HepG2 (cell line): ENCODE measurements around the gene CABP2. TPM values are rescaled to one million over a fixed set of nuclear protein-coding genes. Genes with fewer than 3 reads are reported as not detected.

Experiments
- ARID5B ChIP-seq: IDR thresholded peaks from 2 replicates; pipeline ENCODE4 v1.4.0; 2020; ENCODE audit warnings: mild to moderate bottlenecking, missing genetic modification reagents
- CEBPG ChIP-seq: IDR thresholded peaks from 2 replicates; pipeline ENCODE4 v1.6.1; 2016
- FOXK1 ChIP-seq: sonication (generic); formaldehyde crosslinking; IDR thresholded peaks from 2 replicates; pipeline ENCODE4 v1.4.0; 2020; ENCODE audit warnings: low read depth, missing genetic modification reagents, borderline replicate concordance
- HHEX ChIP-seq: IDR thresholded peaks from 2 replicates; pipeline ENCODE4 v1.6.1; 2016; ENCODE audit warnings: control low read depth
- IKZF4 ChIP-seq: sonication (generic); formaldehyde crosslinking; IDR thresholded peaks from 2 replicates; pipeline ENCODE4 v1.5.1; 2020; ENCODE audit warnings: borderline replicate concordance, mild to moderate bottlenecking, low read depth, missing genetic modification reagents; ENCODE audit errors: not compliant biosample characterization
- ISX ChIP-seq: sonication (generic); formaldehyde crosslinking; conservative IDR thresholded peaks from 2 replicates; pipeline ENCODE4 v1.5.0; 2020; ENCODE audit warnings: missing genetic modification reagents
- MXD3 ChIP-seq: IDR thresholded peaks from 2 replicates; pipeline ENCODE4 v1.6.1; 2016; ENCODE audit warnings: mild to moderate bottlenecking, missing biosample characterization, missing genetic modification reagents
- PAXIP1 ChIP-seq: sonication (generic); formaldehyde crosslinking; conservative IDR thresholded peaks from 2 replicates; pipeline ENCODE4 v1.4.0; 2020; ENCODE audit warnings: mild to moderate bottlenecking, missing genetic modification reagents, moderate library complexity
- RELA ChIP-seq: sonication (generic); formaldehyde crosslinking; IDR thresholded peaks from 2 replicates; pipeline ENCODE4 v1.4.0; 2020; ENCODE audit warnings: missing genetic modification reagents
- SAFB2 ChIP-seq: sonication (generic); formaldehyde crosslinking; IDR thresholded peaks from 2 replicates; pipeline ENCODE4 v1.5.1; 2020; ENCODE audit warnings: missing genetic modification reagents, low read depth, mild to moderate bottlenecking, borderline replicate concordance
- SNAI1 ChIP-seq: sonication (generic); formaldehyde crosslinking; IDR thresholded peaks from 2 replicates; pipeline ENCODE4 v1.5.0; 2020; ENCODE audit warnings: mild to moderate bottlenecking, missing genetic modification reagents, borderline replicate concordance
- SUZ12 ChIP-seq: fragments of 150-350 bp; IDR thresholded peaks from 2 replicates; pipeline ENCODE4 v1.6.1; 2014; ENCODE audit warnings: low read depth, low read length
- TCF7 ChIP-seq: sonication (generic); IDR thresholded peaks from 2 replicates; pipeline ENCODE4 v1.6.1; 2016; ENCODE audit warnings: antibody characterized with exemption, low read depth
- ZKSCAN8 ChIP-seq: IDR thresholded peaks from 2 replicates; pipeline ENCODE4 v1.6.1; 2016; ENCODE audit warnings: borderline replicate concordance, missing genetic modification reagents, missing compliant biosample characterization
- ZMAT3 ChIP-seq: sonication (generic); formaldehyde crosslinking; conservative IDR thresholded peaks from 2 replicates; pipeline ENCODE4 v1.7.0; 2021; ENCODE audit warnings: missing genetic modification reagents
- ZMYM2 ChIP-seq: sonication (generic); formaldehyde crosslinking; IDR thresholded peaks from 2 replicates; pipeline ENCODE4 v1.8.0; 2022; ENCODE audit warnings: mild to moderate bottlenecking, missing genetic modification reagents
- ZNF121 ChIP-seq: sonication (generic); formaldehyde crosslinking; IDR thresholded peaks from 2 replicates; pipeline ENCODE4 v1.5.0; 2020; ENCODE audit warnings: mild to moderate bottlenecking, missing genetic modification reagents
- ZNF232 ChIP-seq: sonication (generic); formaldehyde crosslinking; IDR thresholded peaks from 2 replicates; pipeline ENCODE4 v1.4.0; 2020; ENCODE audit warnings: missing genetic modification reagents, borderline replicate concordance
- ZNF607 ChIP-seq: sonication (generic); formaldehyde crosslinking; IDR thresholded peaks from 2 replicates; pipeline ENCODE4 v1.5.1; 2020; ENCODE audit warnings: missing genetic modification reagents, mild to moderate bottlenecking, borderline replicate concordance
- ZNF740 ChIP-seq: sonication (generic); formaldehyde crosslinking; IDR thresholded peaks from 2 replicates; pipeline ENCODE4 v1.4.0; 2020; ENCODE audit warnings: missing genetic modification reagents
- ZSCAN30 ChIP-seq: sonication (generic); formaldehyde crosslinking; IDR thresholded peaks from 2 replicates; pipeline ENCODE4 v1.5.0; 2020; ENCODE audit warnings: mild to moderate bottlenecking, missing genetic modification reagents
- polyA plus RNA-seq, 8 experiments: library from polyadenylated mRNA; depleted of rRNA in 3 of 8; stranded (reverse) in 7 of 8; unstranded in 1 of 8; fragments of >200 nt; fragmentation: Illumina TruSeq in 4 of 8; extraction: Trizol in 4 of 8; gene quantifications; 2 replicates each; pipeline versions ENCODE4 v1.2.1 to v1.2.3, GENCODE V29; 2011 to 2016; ENCODE audit warnings: low read depth in 4 of 8, missing spikeins in 1 of 8, mixed read lengths in 1 of 8; ENCODE audit not compliant: insufficient read depth in 1 of 8
- total RNA-seq, 5 experiments: library from RNA; depleted of rRNA; stranded (reverse); fragments of >200 nt; fragmentation: Illumina TruSeq; extraction: Trizol; gene quantifications; 2 replicates each; pipeline ENCODE4 v1.2.3, GENCODE V29; 2016; ENCODE audit warnings: low read depth in 1 of 5

Gene CABP2
- total and polyA plus RNA-seq, 2 of the 13 experiments (the other 11 are each of a cell fraction or from before 2014, with no cell fraction given), result not detected

GRCh38 chr11:67505605-67506396 lies 17.4 kb downstream of the CABP2 start (continued):
- TF ChIP-seq TCF7 (no peak), HHEX (CRISPR knock-in tag) (no peak), ARID5B (CRISPR knock-in tag) (no peak), ZNF740 (CRISPR knock-in tag) (no peak), ZMYM2 (peak; percentile 75), FOXK1 (CRISPR knock-in tag) (no peak), ZNF607 (CRISPR knock-in tag) (0 out of 2 replicates have a peak, but pooled peaks have one; percentile 60), CEBPG (CRISPR knock-in tag) (no peak), ISX (CRISPR knock-in tag) (no peak), MXD3 (CRISPR knock-in tag) (0 out of 2 replicates have a peak, but pooled peaks have one; percentile 23), RELA (no peak), SNAI1 (no peak), SUZ12 (no peak), PAXIP1 (CRISPR knock-in tag) (no peak; the same call in 1 of the 2 replicates), ZNF232 (CRISPR knock-in tag) (no peak), SAFB2 (CRISPR knock-in tag) (no peak), ZSCAN30 (no peak), ZKSCAN8 (CRISPR knock-in tag) (no peak), ZNF121 (no peak), IKZF4 (CRISPR knock-in tag) (no peak), ZMAT3 (0 out of 2 replicates have a peak, but pooled peaks have one; percentile 22)
